Measurements from ENCODE around the gene MAT1A. TPM values are rescaled to one million over a fixed set of nuclear protein-coding genes. Genes with fewer than 3 reads are reported as not detected.

MAT1A gene
- total RNA-seq, 1 experiment from 2014 or later, result 3.4 TPM

- no TSS peak for BruUV-seq (replicated peaks)
- H3K4me1 Mint-ChIP-seq (ENCODE audit: low read depth, unreplicated experiment), result no peaks in the 10 kb centered on the region
- Histone ChIP-seq H3K4me3 (ENCODE audit: low read depth, low read length) (no peak overlapping the region), H3K4me1 (peaks cover 18% of the 10 kb centered on the region), H3K27me3 (replicated peaks; ENCODE audit: control insufficient read depth, insufficient read depth, low read length) (no peaks in the 10 kb centered on the region), H3K36me3 (ENCODE audit: control insufficient read depth, insufficient read depth, low read length) (no peaks in the 10 kb centered on the region), H3K9me3 (no peaks in the 10 kb centered on the region)
- intact Hi-C loops (cut with micrococcal nuclease; ENCODE audit: unreplicated experiment), result no loop called here
- ChIA-PET CTCF (no interaction called here), POLR2A (no interaction called here)
- H3K36me3 Mint-ChIP-seq (ENCODE audit: insufficient read depth, unreplicated experiment), result no peaks in the 10 kb centered on the region
- no peak for TF ChIP-seq CTCF (IDR thresholded peaks at IDR 0.05; ENCODE audit: insufficient read depth in 1 of 2, low read depth in 1 of 2, low read length in 1 of 2, severe bottlenecking in 1 of 2, unreplicated experiment in 1 of 2)
- no peak overlapping the region for H3K4me3 Mint-ChIP-seq (ENCODE audit: unreplicated experiment)
- no peaks in the 10 kb centered on the region for H3K9me3 Mint-ChIP-seq (ENCODE audit: unreplicated experiment)
- H3K27ac Mint-ChIP-seq (ENCODE audit: unreplicated experiment), result no peak overlapping the region
- no peak for DNase-seq
- no peaks in the 10 kb centered on the region for H3K27me3 Mint-ChIP-seq (ENCODE audit: insufficient read depth, unreplicated experiment)
Observed at GRCh38 chr10:80275135-80275498, 14.3 kb downstream of the MAT1A start.

GRCh38 chr10:80274396-80275134 is 14.9 kb downstream of the MAT1A start:
- intact Hi-C loops (cut with micrococcal nuclease; ENCODE audit: unreplicated experiment), result no loop called here
- no peak for DNase-seq
- H3K27ac Mint-ChIP-seq (ENCODE audit: unreplicated experiment), result no peak overlapping the region
- H3K9me3 ChIP-seq, result no peaks in the 10 kb centered on the region
- H3K9me3 Mint-ChIP-seq (ENCODE audit: unreplicated experiment), result no peaks in the 10 kb centered on the region
- no peaks in the 10 kb centered on the region for H3K36me3 Mint-ChIP-seq (ENCODE audit: insufficient read depth, unreplicated experiment)
- no peak overlapping the region for H3K4me3 Mint-ChIP-seq (ENCODE audit: unreplicated experiment)
- H3K4me3 ChIP-seq (ENCODE audit: low read depth, low read length), result no peak overlapping the region
- TF ChIP-seq CTCF (IDR thresholded peaks at IDR 0.05; ENCODE audit: insufficient read depth in 1 of 2, low read depth in 1 of 2, low read length in 1 of 2, severe bottlenecking in 1 of 2, unreplicated experiment in 1 of 2), result no peak
- no peaks in the 10 kb centered on the region for H3K36me3 ChIP-seq (ENCODE audit: control insufficient read depth, insufficient read depth, low read length)
- ChIA-PET POLR2A (no interaction called here), CTCF (no interaction called here)
- H3K4me1 ChIP-seq, result peaks cover 18% of the 10 kb centered on the region
- no TSS peak for BruUV-seq (replicated peaks)
- no peaks in the 10 kb centered on the region for H3K27me3 ChIP-seq (replicated peaks; ENCODE audit: control insufficient read depth, insufficient read depth, low read length)
- no peaks in the 10 kb centered on the region for H3K4me1 Mint-ChIP-seq (ENCODE audit: low read depth, unreplicated experiment)
- H3K27me3 Mint-ChIP-seq (ENCODE audit: insufficient read depth, unreplicated experiment), result no peaks in the 10 kb centered on the region

- no peaks in the 10 kb centered on the region for H3K9me3 ChIP-seq
- POLR2A ChIA-PET, result no interaction called here
- no peaks in the 10 kb centered on the region for H3K36me3 ChIP-seq (ENCODE audit: control insufficient read depth, insufficient read depth, low read length)
- DNase-seq, result no peak
- Mint-ChIP-seq H3K27ac (ENCODE audit: unreplicated experiment) (peak overlapping the region; percentile 45), H3K36me3 (ENCODE audit: insufficient read depth, unreplicated experiment) (no peaks in the 10 kb centered on the region), H3K9me3 (ENCODE audit: unreplicated experiment) (peaks cover 3% of the 10 kb centered on the region), H3K4me3 (ENCODE audit: unreplicated experiment) (no peak overlapping the region), H3K27me3 (ENCODE audit: insufficient read depth, unreplicated experiment) (no peaks in the 10 kb centered on the region), H3K4me1 (ENCODE audit: low read depth, unreplicated experiment) (no peaks in the 10 kb centered on the region)
- peaks cover 18% of the 10 kb centered on the region for H3K4me1 ChIP-seq
- CTCF ChIA-PET, result interaction anchor here (0.8 to 1.8 kb wide), 2 partner anchors 13 to 17 kb away, joined by 3 to 6 read pairs; no protein-coding TSS in a partner anchor
- intact Hi-C loops (cut with micrococcal nuclease; ENCODE audit: unreplicated experiment), result loop anchor here (2.0 kb wide), 1 partner anchor 17 kb away; no protein-coding TSS in a partner anchor
- no peaks in the 10 kb centered on the region for H3K27me3 ChIP-seq (replicated peaks; ENCODE audit: control insufficient read depth, insufficient read depth, low read length)
- BruUV-seq (replicated peaks), result no TSS peak
- TF ChIP-seq CTCF (IDR thresholded peaks at IDR 0.05; ENCODE audit: insufficient read depth in 1 of 2, low read depth in 1 of 2, low read length in 1 of 2, severe bottlenecking in 1 of 2, unreplicated experiment in 1 of 2), result no peak
- no peak overlapping the region for H3K4me3 ChIP-seq (ENCODE audit: low read depth, low read length)
Observed at GRCh38 chr10:80273523-80274170, 15.8 kb downstream of the MAT1A start.

Measured in Caco-2 (cell line).